Activated B cell treated with CpG ODN at 0.5 μM for 24 hours (primary cell): ENCODE data around the gene HTR6. TPM values are rescaled to one million over a fixed set of nuclear protein-coding genes. Genes with fewer than 3 reads are reported as not detected.

Source experiments
- ATAC-seq: fragments of 200-7000 bp; cut with Tn5 transposase; one replicate; pipeline ENCODE4 v1.10.0; 2021; ENCODE audit warnings: low read depth, mild to moderate bottlenecking, moderate library complexity
- CTCF ChIA-PET: fragments of 350-600 bp; sonication (Branson Sonifier 250); formaldehyde crosslinking; loops from one replicate; lab custom pipeline; 2021; ENCODE audit warnings: antibody characterized with exemption; lab: Charles Lee
- POLR2A ChIA-PET: fragments of 350-600 bp; sonication (Branson Sonifier 250); formaldehyde crosslinking; loops from one replicate; lab custom pipeline; 2021; ENCODE audit warnings: antibody characterized with exemption; lab: Charles Lee
- DNase-seq: peaks from one replicate; pipeline ENCODE4 v3.0.0; 2022
- H3K27ac Mint-ChIP-seq: one replicate; pipeline ENCODE4 v1.8.0; 2020; ENCODE audit warnings: mixed read lengths
- H3K27me3 Mint-ChIP-seq: one replicate; pipeline ENCODE4 v1.8.0; 2021; ENCODE audit warnings: mixed read lengths
- H3K36me3 Mint-ChIP-seq: one replicate; pipeline ENCODE4 v1.8.0; 2021; ENCODE audit warnings: low read depth, mixed read lengths
- H3K4me1 Mint-ChIP-seq: one replicate; pipeline ENCODE4 v1.8.0; 2021; ENCODE audit warnings: mixed read lengths
- H3K4me3 Mint-ChIP-seq: one replicate; pipeline ENCODE4 v1.8.0; 2020; ENCODE audit warnings: mild to moderate bottlenecking, mixed read lengths
- H3K9me3 Mint-ChIP-seq: one replicate; pipeline ENCODE4 v1.8.0; 2020; ENCODE audit warnings: mixed read lengths
- CTCF ChIP-seq: fragments of 200-600 bp; IDR thresholded peaks from one replicate; pipeline ENCODE4 v1.8.0; 2022; ENCODE audit warnings: antibody characterized with exemption, mild to moderate bottlenecking
- intact Hi-C: fragments of 100-400 bp; cut with micrococcal nuclease; formaldehyde crosslinking; loops from one replicate; pipeline ENCODE4 v1.15.1; 2024
- total RNA-seq: library from RNA; stranded (reverse); gene quantifications from 2 replicates; pipeline ENCODE4 v1.2.3, GENCODE V29; 2022

Gene HTR6
- total RNA-seq, 1 donor from 2014 or later, result not detected

- DNase-seq, result no peak
- TF ChIP-seq CTCF, result no peak
- no peaks in the 10 kb centered on the region for H3K27me3 Mint-ChIP-seq
- no peaks in the 10 kb centered on the region for H3K4me1 Mint-ChIP-seq
- H3K4me3 Mint-ChIP-seq, result no peak overlapping the region
- H3K36me3 Mint-ChIP-seq, result peaks cover 55% of the 10 kb centered on the region
- intact Hi-C loops, result no loop called here
- CTCF ChIA-PET, result no interaction called here
- H3K27ac Mint-ChIP-seq, result no peak overlapping the region
- POLR2A ChIA-PET, result no interaction called here
- no peak for ATAC-seq
- no peaks in the 10 kb centered on the region for H3K9me3 Mint-ChIP-seq
Measured at GRCh38 chr1:19619697-19620384, 44.8 kb upstream of the HTR6 start.

- ChIA-PET CTCF (no interaction called here), POLR2A (no interaction called here)
- DNase-seq, result no peak
- Mint-ChIP-seq H3K4me3 (no peak overlapping the region), H3K9me3 (no peaks in the 10 kb centered on the region), H3K4me1 (no peaks in the 10 kb centered on the region), H3K36me3 (peaks cover 56% of the 10 kb centered on the region), H3K27me3 (no peaks in the 10 kb centered on the region), H3K27ac (no peak overlapping the region)
- ATAC-seq, result no peak
- intact Hi-C loops, result no loop called here
- no peak for TF ChIP-seq CTCF
Measured at GRCh38 chr1:19620786-19621185, 43.9 kb upstream of the HTR6 start.

- Mint-ChIP-seq H3K36me3 (peaks cover 59% of the 10 kb centered on the region), H3K4me3 (no peak overlapping the region), H3K4me1 (no peaks in the 10 kb centered on the region), H3K9me3 (no peaks in the 10 kb centered on the region), H3K27ac (no peak overlapping the region), H3K27me3 (no peaks in the 10 kb centered on the region)
- DNase-seq (no peak), ATAC-seq (no peak)
- intact Hi-C loops, result no loop called here
- ChIA-PET POLR2A (no interaction called here), CTCF (no interaction called here)
- no peak for TF ChIP-seq CTCF
Measured at GRCh38 chr1:19621274-19621950, 43.3 kb upstream of the HTR6 start.

- H3K27me3 Mint-ChIP-seq, result no peaks in the 10 kb centered on the region
- H3K9me3 Mint-ChIP-seq, result no peaks in the 10 kb centered on the region
- no peak for DNase-seq
- no peak for TF ChIP-seq CTCF
- CTCF ChIA-PET, result no interaction called here
- H3K27ac Mint-ChIP-seq, result no peak overlapping the region
- no peaks in the 10 kb centered on the region for H3K4me1 Mint-ChIP-seq
- intact Hi-C loops, result no loop called here
- H3K4me3 Mint-ChIP-seq, result no peak overlapping the region
- ATAC-seq, result no peak
- POLR2A ChIA-PET, result no interaction called here
- peaks cover 60% of the 10 kb centered on the region for H3K36me3 Mint-ChIP-seq
Measured at GRCh38 chr1:19622204-19622603, 42.5 kb upstream of the HTR6 start.

GRCh38 chr1:19623523-19623922 is 41.2 kb upstream of the HTR6 start:
- Mint-ChIP-seq H3K4me1 (no peaks in the 10 kb centered on the region), H3K4me3 (no peak overlapping the region), H3K27me3 (no peaks in the 10 kb centered on the region), H3K27ac (no peak overlapping the region), H3K36me3 (peaks cover 63% of the 10 kb centered on the region), H3K9me3 (no peaks in the 10 kb centered on the region)
- intact Hi-C loops, result no loop called here
- ATAC-seq, result no peak
- ChIA-PET CTCF (no interaction called here), POLR2A (no interaction called here)
- DNase-seq, result no peak
- TF ChIP-seq CTCF, result no peak
